ENCODE data around the gene PRKN. TPM values are rescaled to one million over a fixed set of nuclear protein-coding genes. Genes with fewer than 3 reads are reported as not detected.

Gene PRKN
- total and polyA plus RNA-seq, 2 donors (not counting 3 experiments of a cell fraction or from before 2014, with no cell fraction given), result 0.06 TPM; not detected in 1

DNA sequence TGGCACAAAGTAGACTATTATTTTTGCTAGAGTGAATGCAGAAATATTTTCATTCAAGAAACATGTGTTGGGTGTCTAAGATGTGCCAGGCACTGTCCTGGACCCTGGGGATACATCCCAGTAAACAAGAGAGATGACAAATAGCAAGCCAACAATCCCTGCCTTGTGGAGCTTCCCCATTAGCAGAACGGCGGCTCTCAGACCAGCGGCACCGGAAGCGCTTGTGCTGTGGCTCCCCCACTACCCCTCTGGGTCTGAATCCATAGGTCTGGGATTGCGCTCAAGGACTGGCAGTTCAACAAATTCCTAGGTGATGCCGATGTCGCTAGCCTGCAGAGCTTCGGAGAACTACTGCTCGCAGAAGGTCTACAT lies 1355.2 kb downstream of the PRKN start:
- CTCF ChIA-PET, result interaction anchor here (0.6 to 10.7 kb wide), 11 partner anchors 10 to 851 kb away, joined by 3 to 671 read pairs (median 5); no protein-coding TSS in a partner anchor
- no peak overlapping the region for H3K27ac ChIP-seq (ENCODE audit: insufficient read depth, low read depth, low read length)

More for the DNA sequence above, 1355.2 kb downstream of the PRKN start:
- Histone ChIP-seq H3K4me1 (ENCODE audit: control insufficient read depth, extremely low read depth, insufficient read depth, low read length) (no peaks in the 10 kb centered on the region), H3K4me2 (ENCODE audit: insufficient read depth, low read length) (no peak overlapping the region), H3K9me3 (replicated peaks; ENCODE audit: control insufficient read depth, insufficient read depth, low read length) (no peaks in the 10 kb centered on the region), H3K27me3 (ENCODE audit: control insufficient read depth in 2 of 2, insufficient read depth in 2 of 2, low read length in 2 of 2) (no peaks in the 10 kb centered on the region), H4K20me1 (replicated peaks; ENCODE audit: control insufficient read depth, extremely low read depth, insufficient read depth, low read length) (no peaks in the 10 kb centered on the region), H3K79me2 (ENCODE audit: control insufficient read depth, insufficient read depth, low read length) (no peaks in the 10 kb centered on the region), H3K36me3 (ENCODE audit: control insufficient read depth in 2 of 2, extremely low read depth in 1 of 2, insufficient read depth in 2 of 2, low read length in 2 of 2) (no peaks in the 10 kb centered on the region), H3K9ac (replicated peaks; ENCODE audit: extremely low read depth, insufficient read depth, low read length) (no peak overlapping the region), H2AFZ (ENCODE audit: low read depth, low read length) (no peak overlapping the region), H3K4me3 (replicated peaks in 1 of 3; ENCODE audit: insufficient read depth in 1 of 3, low read depth in 1 of 3, low read length in 3 of 3) (no peak overlapping the region), H3K9me1 (replicated peaks; ENCODE audit: control insufficient read depth, extremely low read depth, insufficient read depth, low read length) (no peaks in the 10 kb centered on the region)
- dilution Hi-C loops (cut with MboI; ENCODE audit: extremely low pct_ligation_motif_present, low sequenced_read_pairs), result no loop called here
- TF ChIP-seq MYC (IDR thresholded peaks at IDR 0.05; ENCODE audit: low read depth, low read length) (no peak), POLR2A (IDR thresholded peaks at IDR 0.05; ENCODE audit: low read depth, low read length) (no peak), JUN (IDR thresholded peaks at IDR 0.05; ENCODE audit: borderline replicate concordance, insufficient read depth, insufficient read length, low read depth) (no peak), FOS (IDR thresholded peaks at IDR 0.05; ENCODE audit: borderline replicate concordance, insufficient read depth, low read length) (no peak), GATA2 (IDR thresholded peaks at IDR 0.05; ENCODE audit: insufficient read depth, insufficient read length, low read depth, low read length) (no peak), POLR2AphosphoS5 (IDR thresholded peaks at IDR 0.05; ENCODE audit: insufficient read depth, low read depth, low read length) (no peak), EZH2 (IDR thresholded peaks at IDR 0.05; ENCODE audit: borderline replicate concordance, low read depth, low read length, severe bottlenecking) (no peak)
- TF ChIP-seq, protein P1, sequence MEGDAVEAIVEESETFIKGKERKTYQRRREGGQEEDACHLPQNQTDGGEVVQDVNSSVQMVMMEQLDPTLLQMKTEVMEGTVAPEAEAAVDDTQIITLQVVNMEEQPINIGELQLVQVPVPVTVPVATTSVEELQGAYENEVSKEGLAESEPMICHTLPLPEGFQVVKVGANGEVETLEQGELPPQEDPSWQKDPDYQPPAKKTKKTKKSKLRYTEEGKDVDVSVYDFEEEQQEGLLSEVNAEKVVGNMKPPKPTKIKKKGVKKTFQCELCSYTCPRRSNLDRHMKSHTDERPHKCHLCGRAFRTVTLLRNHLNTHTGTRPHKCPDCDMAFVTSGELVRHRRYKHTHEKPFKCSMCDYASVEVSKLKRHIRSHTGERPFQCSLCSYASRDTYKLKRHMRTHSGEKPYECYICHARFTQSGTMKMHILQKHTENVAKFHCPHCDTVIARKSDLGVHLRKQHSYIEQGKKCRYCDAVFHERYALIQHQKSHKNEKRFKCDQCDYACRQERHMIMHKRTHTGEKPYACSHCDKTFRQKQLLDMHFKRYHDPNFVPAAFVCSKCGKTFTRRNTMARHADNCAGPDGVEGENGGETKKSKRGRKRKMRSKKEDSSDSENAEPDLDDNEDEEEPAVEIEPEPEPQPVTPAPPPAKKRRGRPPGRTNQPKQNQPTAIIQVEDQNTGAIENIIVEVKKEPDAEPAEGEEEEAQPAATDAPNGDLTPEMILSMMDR (IDR thresholded peaks at IDR 0.05; ENCODE audit: extremely low read depth in 1 of 2, insufficient read depth in 1 of 2, low read depth in 1 of 2, low read length in 2 of 2), result no peak
- TF ChIP-seq, protein P2, sequence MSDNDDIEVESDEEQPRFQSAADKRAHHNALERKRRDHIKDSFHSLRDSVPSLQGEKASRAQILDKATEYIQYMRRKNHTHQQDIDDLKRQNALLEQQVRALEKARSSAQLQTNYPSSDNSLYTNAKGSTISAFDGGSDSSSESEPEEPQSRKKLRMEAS (IDR thresholded peaks at IDR 0.05; ENCODE audit: insufficient read depth, insufficient read length), result no peak
- intact Hi-C loops (cut with micrococcal nuclease), result loop anchor here (2.0 to 5.0 kb wide), 2 partner anchors 640 to 1235 kb away; no protein-coding TSS in a partner anchor
- POLR2A ChIA-PET, result no interaction called here
- no TSS peak for BruUV-seq (replicated peaks)
- FAIRE-seq, result no peak
- DNase-seq (ENCODE audit: low read depth, low spot score), result no peak

Measured in endothelial cell of umbilical vein (primary cell).